Panc1 (cell line): ENCODE data around the gene DEGS2. TPM values are rescaled to one million over a fixed set of nuclear protein-coding genes. Genes with fewer than 3 reads are reported as not detected.
"Not testable (repeated sequence)": the region's sequence is repeated elsewhere in the genome, so short reads cannot be mapped to it uniquely, and the experiment has no call there.

ENCODE experiments used
- ATAC-seq: fragments of 200-7000 bp; cut with Tn5 transposase; 2 replicates; pipeline ENCODE4 v1.9.1; 2020; ENCODE audit warnings: mild to moderate bottlenecking, moderate library complexity
- BruUV-seq: library from RNA; stranded (reverse); fragments of 400-500 nt; replicated peaks from 2 replicates; lab custom pipeline; 2021; lab: Mats Ljungman, UMichigan
- CTCF ChIA-PET: fragments of 300-600 bp; sonication (Branson Sonifier 250); formaldehyde crosslinking; loops from one replicate; lab custom pipeline; 2022; ENCODE audit warnings: antibody characterized with exemption; lab: Charles Lee
- POLR2A ChIA-PET: fragments of 300-600 bp; sonication (Branson Sonifier 250); formaldehyde crosslinking; loops from one replicate; lab custom pipeline; 2022; ENCODE audit warnings: antibody characterized with exemption; lab: Charles Lee
- DNase-seq: peaks from one replicate; pipeline ENCODE4 v3.0.0-alpha.2; 2010; ENCODE audit warnings: low read depth, low spot score
- H3K27ac ChIP-seq: 2 replicates; pipeline ENCODE4 v1.5.1; 2011; ENCODE audit warnings: mild to moderate bottlenecking, low read length, inconsistent platforms
- H3K27me3 ChIP-seq: fragments of 200-500 bp; sonication (Bioruptor generic); 2 replicates; pipeline ENCODE4 v1.6.0; 2014; ENCODE audit warnings: low read length, inconsistent platforms; ENCODE audit not compliant: control insufficient read depth, insufficient read depth
- H3K36me3 ChIP-seq: fragments of 200-500 bp; sonication (Bioruptor generic); 2 replicates; pipeline ENCODE4 v1.5.1; 2014; ENCODE audit warnings: inconsistent platforms, mild to moderate bottlenecking, low read length, moderate library complexity; ENCODE audit not compliant: control insufficient read depth, insufficient read depth
- H3K4me1 ChIP-seq: 2 replicates; pipeline ENCODE4 v1.5.1; 2011; ENCODE audit warnings: inconsistent platforms, mild to moderate bottlenecking, low read length, moderate library complexity; ENCODE audit not compliant: control insufficient read depth, insufficient read depth
- H3K4me3 ChIP-seq, 2 experiments: 2 replicates each; pipeline ENCODE4 v1.5.1; 2011 to 2012; ENCODE audit warnings: low read depth in 2 of 2, low read length in 2 of 2, mild to moderate bottlenecking in 2 of 2, inconsistent platforms in 1 of 2, moderate library complexity in 1 of 2
- H3K9me3 ChIP-seq: fragments of 200-500 bp; sonication (Bioruptor generic); 2 replicates; pipeline ENCODE4 v1.5.1; 2014; ENCODE audit warnings: low read depth, mild to moderate bottlenecking, inconsistent platforms, low read length, moderate library complexity; ENCODE audit not compliant: control insufficient read depth, insufficient read depth
- POLR2AphosphoS5 ChIP-seq: IDR thresholded peaks from 2 replicates; pipeline ENCODE4 v1.6.1; 2012; ENCODE audit warnings: mild to moderate bottlenecking, low read depth, low read length, moderate library complexity
- SIN3A ChIP-seq: IDR thresholded peaks from 2 replicates; pipeline ENCODE4 v1.6.1; 2012; ENCODE audit warnings: low read depth, mild to moderate bottlenecking, low read length, moderate library complexity, borderline replicate concordance; ENCODE audit not compliant: insufficient read depth
- TCF7L2 ChIP-seq: IDR thresholded peaks from 2 replicates; pipeline ENCODE4 v1.6.1; 2011; ENCODE audit warnings: mild to moderate bottlenecking, low read depth, low read length, inconsistent platforms
- in situ Hi-C: cut with HindIII; loops from 2 replicates; pipeline ENCODE4 v1.10.0; 2016; ENCODE audit warnings: low sequenced_read_pairs, low pct_unique_long_range_greater_than_20kb
- intact Hi-C: fragments of 100-400 bp; cut with micrococcal nuclease; formaldehyde crosslinking; loops from one replicate; pipeline ENCODE4 v1.10.0; 2022; ENCODE audit not compliant: unreplicated experiment
- total RNA-seq: library from RNA; stranded (reverse); gene quantifications from one replicate; pipeline ENCODE4 v1.2.1, GENCODE V29; 2021; ENCODE audit not compliant: unreplicated experiment
- TF ChIP-seq, protein P1 (sequence below): fragments of 450-650 bp; IDR thresholded peaks from 2 replicates; pipeline ENCODE4 v1.5.1; 2017; ENCODE audit warnings: mild to moderate bottlenecking
- TF ChIP-seq, protein P2 (sequence below), 2 experiments: IDR thresholded peaks; 2 replicates each; pipeline ENCODE4 v1.6.1; 2011 to 2012; ENCODE audit warnings: low read depth in 2 of 2, control low read depth in 1 of 2, low read length in 1 of 2, mild to moderate bottlenecking in 1 of 2, moderate library complexity in 1 of 2; ENCODE audit not compliant: insufficient read depth in 1 of 2

The DEGS2 gene
- total RNA-seq, 1 experiment from 2014 or later, result 4.9 TPM

DNA sequence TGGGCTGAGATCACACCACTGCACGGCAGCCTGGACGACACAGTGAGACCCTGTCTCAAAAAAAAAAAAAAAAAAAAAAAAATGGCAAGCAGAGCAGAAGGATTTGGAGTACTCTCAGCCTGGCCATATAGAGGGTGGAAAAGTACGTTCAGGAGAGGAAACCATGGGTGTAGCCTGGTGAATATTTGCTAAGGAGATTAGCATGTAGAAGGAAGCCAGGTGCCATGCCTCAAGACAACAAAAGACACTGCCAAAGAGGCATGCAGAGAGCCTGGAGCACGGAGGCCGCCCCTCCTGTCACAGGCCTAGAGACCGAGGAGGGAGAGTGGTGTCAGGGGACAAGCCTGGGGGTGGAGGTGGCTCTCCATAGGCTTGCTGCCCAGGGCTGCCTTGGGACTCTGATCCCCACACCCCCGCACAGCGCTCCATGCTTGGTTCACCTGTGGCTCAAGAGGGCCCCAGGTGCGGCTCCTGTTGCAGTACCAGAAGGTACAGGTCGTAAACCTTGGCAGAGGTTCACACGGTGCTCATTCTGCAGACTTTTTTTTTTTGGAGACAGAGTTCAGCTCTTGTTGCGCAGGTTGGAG is 27.9 kb upstream of the DEGS2 start:
- no TSS peak for BruUV-seq
- in situ Hi-C loops, result no loop called here

DNA sequence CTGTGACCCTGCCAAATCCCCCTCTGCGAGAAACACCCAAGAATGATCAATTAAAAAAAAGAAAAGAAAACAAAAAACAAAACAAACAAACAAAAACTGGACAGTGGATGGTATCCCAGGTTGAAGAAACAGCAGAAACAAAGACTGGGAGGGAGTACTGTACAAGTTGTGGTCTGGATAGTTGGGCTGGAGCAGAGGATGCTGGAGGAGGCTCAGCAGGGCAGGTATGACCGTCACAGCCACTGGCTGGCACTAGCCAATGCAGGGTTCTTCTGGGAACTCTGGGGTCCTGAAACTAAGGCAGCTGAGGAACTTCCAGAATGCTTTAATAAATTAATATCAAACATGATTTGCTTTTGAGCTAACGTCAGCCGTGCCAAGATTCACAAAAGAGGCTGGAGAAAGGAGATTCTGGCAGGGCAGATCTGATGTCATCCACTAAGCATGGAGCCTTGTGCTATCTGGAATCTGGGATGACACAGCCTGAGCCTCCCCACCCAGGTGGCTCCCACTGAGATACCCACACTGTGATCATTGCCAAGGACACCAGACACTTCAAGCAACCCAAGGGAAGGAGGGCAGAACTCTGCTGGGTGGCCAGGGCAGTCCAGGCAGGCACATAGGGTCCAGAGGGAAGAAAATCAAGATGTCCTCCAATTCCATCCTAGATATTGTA is 22.6 kb upstream of the DEGS2 start:
- in situ Hi-C loops, H3K4me3 ChIP-seq, DNase-seq, CTCF ChIA-PET, H3K36me3 ChIP-seq, H3K27me3 ChIP-seq, POLR2A ChIA-PET, H3K27ac ChIP-seq, H3K9me3 ChIP-seq, H3K4me1 ChIP-seq, intact Hi-C loops, BruUV-seq, ATAC-seq: not testable (repeated sequence)

More for the DNA sequence above, 27.9 kb upstream of the DEGS2 start:
- ChIA-PET CTCF (no interaction called here), POLR2A (no interaction called here)
- Histone ChIP-seq H3K9me3 (no peaks in the 10 kb centered on the region), H3K36me3 (no peaks in the 10 kb centered on the region), H3K27me3 (no peaks in the 10 kb centered on the region), H3K4me3 (no peak overlapping the region), H3K4me1 (peaks cover 2% of the 10 kb centered on the region), H3K27ac (no peak overlapping the region)
- DNase-seq (no peak), ATAC-seq (no peak)
- no peak for TF ChIP-seq TCF7L2
- TF ChIP-seq, protein P1, sequence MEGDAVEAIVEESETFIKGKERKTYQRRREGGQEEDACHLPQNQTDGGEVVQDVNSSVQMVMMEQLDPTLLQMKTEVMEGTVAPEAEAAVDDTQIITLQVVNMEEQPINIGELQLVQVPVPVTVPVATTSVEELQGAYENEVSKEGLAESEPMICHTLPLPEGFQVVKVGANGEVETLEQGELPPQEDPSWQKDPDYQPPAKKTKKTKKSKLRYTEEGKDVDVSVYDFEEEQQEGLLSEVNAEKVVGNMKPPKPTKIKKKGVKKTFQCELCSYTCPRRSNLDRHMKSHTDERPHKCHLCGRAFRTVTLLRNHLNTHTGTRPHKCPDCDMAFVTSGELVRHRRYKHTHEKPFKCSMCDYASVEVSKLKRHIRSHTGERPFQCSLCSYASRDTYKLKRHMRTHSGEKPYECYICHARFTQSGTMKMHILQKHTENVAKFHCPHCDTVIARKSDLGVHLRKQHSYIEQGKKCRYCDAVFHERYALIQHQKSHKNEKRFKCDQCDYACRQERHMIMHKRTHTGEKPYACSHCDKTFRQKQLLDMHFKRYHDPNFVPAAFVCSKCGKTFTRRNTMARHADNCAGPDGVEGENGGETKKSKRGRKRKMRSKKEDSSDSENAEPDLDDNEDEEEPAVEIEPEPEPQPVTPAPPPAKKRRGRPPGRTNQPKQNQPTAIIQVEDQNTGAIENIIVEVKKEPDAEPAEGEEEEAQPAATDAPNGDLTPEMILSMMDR, result no peak
- TF ChIP-seq SIN3A, result no peak
- intact Hi-C loops, result no loop called here

DNA sequence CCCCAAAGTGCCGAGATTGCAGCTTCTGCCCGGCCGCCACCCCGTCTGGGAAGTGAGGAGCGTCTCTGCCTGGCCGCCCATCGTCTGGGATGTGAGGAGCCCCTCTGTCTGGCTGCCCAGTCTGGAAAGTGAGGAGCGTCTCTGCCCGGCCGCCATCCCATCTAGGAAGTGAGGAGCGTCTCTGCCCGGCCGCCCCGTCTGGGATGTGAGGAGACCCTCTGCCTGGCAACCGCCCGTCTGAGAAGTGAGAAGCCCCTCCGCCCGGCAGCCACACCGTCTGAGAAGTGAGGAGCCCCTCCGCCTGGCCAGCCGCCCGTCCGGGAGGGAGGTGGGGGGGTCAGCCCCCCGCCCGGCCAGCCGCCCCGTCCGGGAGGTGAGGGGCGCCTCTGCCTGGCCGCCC is 21.2 kb upstream of the DEGS2 start:
- H3K9me3 ChIP-seq, CTCF ChIA-PET, intact Hi-C loops, DNase-seq, H3K27ac ChIP-seq, H3K27me3 ChIP-seq, BruUV-seq, POLR2A ChIA-PET, ATAC-seq, in situ Hi-C loops, H3K4me1 ChIP-seq, H3K36me3 ChIP-seq, H3K4me3 ChIP-seq: not testable (repeated sequence)

DNA sequence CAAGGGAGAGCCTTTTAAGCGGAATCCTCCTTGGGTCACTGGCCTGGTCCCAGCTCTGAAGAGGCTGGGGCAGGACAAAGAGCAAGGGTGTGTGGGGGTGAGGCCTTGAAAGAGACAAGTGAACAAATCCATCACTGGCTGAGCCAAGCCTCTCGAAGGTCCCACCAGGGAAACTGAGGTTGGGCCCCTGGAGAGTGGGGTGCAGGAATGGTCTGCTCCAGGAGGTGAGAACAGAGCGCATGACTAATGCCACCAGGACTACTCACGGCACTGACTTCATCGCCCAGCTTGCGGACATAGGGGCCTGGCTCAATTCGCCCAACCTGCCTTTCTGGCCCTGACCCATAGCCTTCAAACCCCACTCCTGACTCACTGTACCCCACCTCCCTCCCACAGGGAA is 19.2 kb upstream of the DEGS2 start:
- no TSS peak for BruUV-seq
- CTCF ChIA-PET, result no interaction called here
- ATAC-seq, result no peak

More for the DNA sequence above, 19.2 kb upstream of the DEGS2 start:
- H3K4me1 ChIP-seq, result no peaks in the 10 kb centered on the region
- no peak for DNase-seq
- TF ChIP-seq TCF7L2 (no peak), SIN3A (no peak), POLR2AphosphoS5 (no peak)
- TF ChIP-seq, protein P2, sequence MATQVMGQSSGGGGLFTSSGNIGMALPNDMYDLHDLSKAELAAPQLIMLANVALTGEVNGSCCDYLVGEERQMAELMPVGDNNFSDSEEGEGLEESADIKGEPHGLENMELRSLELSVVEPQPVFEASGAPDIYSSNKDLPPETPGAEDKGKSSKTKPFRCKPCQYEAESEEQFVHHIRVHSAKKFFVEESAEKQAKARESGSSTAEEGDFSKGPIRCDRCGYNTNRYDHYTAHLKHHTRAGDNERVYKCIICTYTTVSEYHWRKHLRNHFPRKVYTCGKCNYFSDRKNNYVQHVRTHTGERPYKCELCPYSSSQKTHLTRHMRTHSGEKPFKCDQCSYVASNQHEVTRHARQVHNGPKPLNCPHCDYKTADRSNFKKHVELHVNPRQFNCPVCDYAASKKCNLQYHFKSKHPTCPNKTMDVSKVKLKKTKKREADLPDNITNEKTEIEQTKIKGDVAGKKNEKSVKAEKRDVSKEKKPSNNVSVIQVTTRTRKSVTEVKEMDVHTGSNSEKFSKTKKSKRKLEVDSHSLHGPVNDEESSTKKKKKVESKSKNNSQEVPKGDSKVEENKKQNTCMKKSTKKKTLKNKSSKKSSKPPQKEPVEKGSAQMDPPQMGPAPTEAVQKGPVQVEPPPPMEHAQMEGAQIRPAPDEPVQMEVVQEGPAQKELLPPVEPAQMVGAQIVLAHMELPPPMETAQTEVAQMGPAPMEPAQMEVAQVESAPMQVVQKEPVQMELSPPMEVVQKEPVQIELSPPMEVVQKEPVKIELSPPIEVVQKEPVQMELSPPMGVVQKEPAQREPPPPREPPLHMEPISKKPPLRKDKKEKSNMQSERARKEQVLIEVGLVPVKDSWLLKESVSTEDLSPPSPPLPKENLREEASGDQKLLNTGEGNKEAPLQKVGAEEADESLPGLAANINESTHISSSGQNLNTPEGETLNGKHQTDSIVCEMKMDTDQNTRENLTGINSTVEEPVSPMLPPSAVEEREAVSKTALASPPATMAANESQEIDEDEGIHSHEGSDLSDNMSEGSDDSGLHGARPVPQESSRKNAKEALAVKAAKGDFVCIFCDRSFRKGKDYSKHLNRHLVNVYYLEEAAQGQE (IDR thresholded peaks at IDR 0.05; ENCODE audit: insufficient read depth in 1 of 2, low read depth in 2 of 2, low read length in 1 of 2), result no peak
- TF ChIP-seq, protein P1, result no peak
- intact Hi-C loops, result no loop called here
- no peaks in the 10 kb centered on the region for H3K9me3 ChIP-seq
- no peaks in the 10 kb centered on the region for H3K36me3 ChIP-seq
- POLR2A ChIA-PET, result no interaction called here
- no peak overlapping the region for H3K27ac ChIP-seq
- in situ Hi-C loops, result no loop called here
- H3K27me3 ChIP-seq, result no peaks in the 10 kb centered on the region
- no peak overlapping the region for H3K4me3 ChIP-seq
